OCI-LY7 (cell line): Measurements from ENCODE around the gene C10orf90. TPM values are rescaled to one million over a fixed set of nuclear protein-coding genes. Genes with fewer than 3 reads are reported as not detected.

Experiments used
- BruUV-seq: library from RNA; stranded (reverse); fragments of 400-500 nt; replicated peaks from 2 replicates; lab custom pipeline; 2021; lab: Mats Ljungman, UMichigan
- CTCF ChIA-PET: fragments of 300-600 bp; sonication (Branson Sonifier 250); formaldehyde crosslinking; loops from one replicate; lab custom pipeline; 2022; ENCODE audit warnings: antibody characterized with exemption; ENCODE audit not compliant: unreplicated experiment; lab: Charles Lee
- POLR2A ChIA-PET: fragments of 300-600 bp; sonication (Branson Sonifier 250); formaldehyde crosslinking; loops from one replicate; lab custom pipeline; 2022; ENCODE audit warnings: antibody characterized with exemption; lab: Charles Lee
- DNase-seq: peaks from one replicate; pipeline ENCODE4 v3.0.0-alpha.2; 2015; ENCODE audit warnings: low spot score
- H2AFZ ChIP-seq: fragments of 200-600 bp; sonication (generic), shearing (Covaris generic); 2 replicates; pipeline ENCODE4 v1.6.1; 2014; ENCODE audit warnings: mild to moderate bottlenecking, antibody characterized with exemption, low read length, moderate library complexity
- H3K27ac ChIP-seq: fragments of 200-600 bp; sonication (generic); 2 replicates; pipeline ENCODE4 v1.5.1; 2014; ENCODE audit warnings: mixed run types, low read depth, mild to moderate bottlenecking, moderate library complexity, low read length, inconsistent platforms; ENCODE audit not compliant: poor library complexity, severe bottlenecking
- H3K36me3 ChIP-seq: fragments of 200-600 bp; sonication (generic); 2 replicates; pipeline ENCODE4 v1.6.1; 2014; ENCODE audit warnings: mild to moderate bottlenecking, antibody characterized with exemption, low read length, moderate library complexity, mixed read lengths; ENCODE audit not compliant: insufficient read depth
- H3K4me1 ChIP-seq: fragments of 200-600 bp; sonication (generic); 2 replicates; pipeline ENCODE4 v1.5.1; 2014; ENCODE audit warnings: mild to moderate bottlenecking, low read length; ENCODE audit not compliant: insufficient read depth, poor library complexity, severe bottlenecking
- H3K4me2 ChIP-seq: fragments of 200-600 bp; sonication (generic); 2 replicates; pipeline ENCODE4 v1.6.1; 2014; ENCODE audit warnings: mild to moderate bottlenecking, low read length
- H3K4me3 ChIP-seq: fragments of 200-600 bp; sonication (generic); 2 replicates; pipeline ENCODE4 v1.5.1; 2014; ENCODE audit warnings: mild to moderate bottlenecking, low read depth, low read length; ENCODE audit not compliant: poor library complexity, severe bottlenecking
- H3K79me2 ChIP-seq: fragments of 200-600 bp; sonication (generic); 2 replicates; pipeline ENCODE4 v1.6.1; 2016; ENCODE audit warnings: low read depth, mild to moderate bottlenecking, low read length, moderate library complexity, mixed read lengths; ENCODE audit not compliant: insufficient read depth
- H3K9me2 ChIP-seq: fragments of 200-600 bp; sonication (generic); 2 replicates; pipeline ENCODE4 v1.6.1; 2016; ENCODE audit warnings: mild to moderate bottlenecking, low read length, mixed read lengths; ENCODE audit not compliant: insufficient read depth
- H3K9me3 ChIP-seq: fragments of 200-600 bp; sonication (generic); 2 replicates; pipeline ENCODE4 v1.6.1; 2014; ENCODE audit warnings: mild to moderate bottlenecking, mixed run types, low read length, mixed read lengths
- H4K20me1 ChIP-seq: fragments of 200-600 bp; sonication (generic); 2 replicates; pipeline ENCODE4 v1.6.1; 2014; ENCODE audit warnings: mild to moderate bottlenecking, antibody characterized with exemption, low read length, moderate library complexity, mixed read lengths; ENCODE audit not compliant: insufficient read depth
- CTCF ChIP-seq: fragments of 200-600 bp; sonication (generic); conservative IDR thresholded peaks from 2 replicates; pipeline ENCODE4 v1.5.1; 2014; ENCODE audit warnings: mild to moderate bottlenecking, antibody characterized with exemption, low read length, moderate library complexity, mixed read lengths
- EZH2phosphoT487 ChIP-seq: fragments of 200-600 bp; sonication (generic); IDR thresholded peaks from 2 replicates; pipeline ENCODE4 v1.6.1; 2018; ENCODE audit warnings: low read depth, borderline replicate concordance, mild to moderate bottlenecking, mixed run types, antibody characterized with exemption, low read length, moderate library complexity, mixed read lengths
- intact Hi-C: fragments of 100-400 bp; cut with micrococcal nuclease; formaldehyde crosslinking; loops from one replicate; pipeline ENCODE4 v1.10.0; 2022; ENCODE audit not compliant: unreplicated experiment
- total RNA-seq, 2 experiments: library from RNA; depleted of rRNA in 1 of 2; stranded (reverse); fragments of >200 nt in 1 of 2; shearing (Covaris generic) in 1 of 2; gene quantifications; 2 replicates each; pipeline ENCODE4 v1.2.3, GENCODE V29; 2014 to 2022

C10orf90 gene
- total RNA-seq, 2 experiments from 2014 or later: not detected

DNA sequence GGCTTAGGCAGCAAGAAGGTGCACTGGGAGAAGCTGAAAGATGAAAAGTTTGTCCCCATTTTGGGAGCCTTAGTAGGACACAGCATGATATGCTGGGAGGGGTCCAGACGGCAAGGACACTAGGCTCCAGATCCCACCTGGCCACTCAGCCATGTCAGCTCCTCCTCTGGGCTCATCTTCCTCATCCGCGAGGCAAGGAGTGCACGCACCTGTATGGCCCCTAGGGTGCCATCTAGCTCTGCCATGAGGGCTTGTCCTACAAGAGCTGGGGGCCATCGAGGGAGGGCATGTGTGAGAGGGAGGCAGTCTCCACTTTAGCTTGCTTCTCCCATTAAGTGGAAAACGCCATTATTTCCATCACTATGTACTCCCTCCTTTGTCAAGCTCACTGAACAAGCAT is 146.0 kb downstream of the C10orf90 start:
- Histone ChIP-seq H3K9me2 (no peaks in the 10 kb centered on the region), H3K36me3 (no peaks in the 10 kb centered on the region), H3K79me2 (no peaks in the 10 kb centered on the region), H3K4me1 (no peaks in the 10 kb centered on the region), H3K4me2 (no peak overlapping the region), H4K20me1 (no peaks in the 10 kb centered on the region), H3K27ac (no peak overlapping the region), H2AFZ (no peak overlapping the region), H3K4me3 (no peak overlapping the region), H3K9me3 (no peaks in the 10 kb centered on the region)
- BruUV-seq: no TSS peak
- DNase-seq: no peak
- CTCF ChIA-PET: no interaction called here
- POLR2A ChIA-PET: no interaction called here
- TF ChIP-seq EZH2phosphoT487 (no peak), CTCF (no peak)
- intact Hi-C loops: no loop called here

DNA sequence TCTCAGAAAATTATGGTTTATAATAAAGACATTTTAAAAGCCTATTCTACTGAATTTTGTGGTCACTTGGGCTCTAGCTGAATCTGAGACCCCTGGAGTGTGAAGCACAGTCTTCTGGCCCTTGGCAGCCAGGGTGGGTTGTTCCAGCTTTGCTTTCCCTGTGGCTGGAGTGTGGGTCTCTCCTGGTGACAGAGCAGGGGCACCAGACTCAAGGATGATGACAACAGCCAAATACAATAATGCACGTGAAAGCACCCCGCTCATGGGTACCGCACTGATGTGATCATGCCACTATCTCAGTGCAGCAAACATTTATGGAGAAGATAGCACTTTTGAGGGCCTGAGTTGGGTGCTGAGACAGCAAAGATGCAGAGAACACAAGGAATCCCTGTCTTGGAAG is 147.4 kb downstream of the C10orf90 start:
- H3K4me3 ChIP-seq: no peak overlapping the region
- H2AFZ ChIP-seq: no peak overlapping the region
- POLR2A ChIA-PET: no interaction called here

GRCh38 chr10:126521399-126521798 is 149.1 kb downstream of the C10orf90 start:
- Histone ChIP-seq H3K9me3 (no peaks in the 10 kb centered on the region), H3K36me3 (no peaks in the 10 kb centered on the region), H3K79me2 (no peaks in the 10 kb centered on the region), H3K27ac (no peak overlapping the region), H2AFZ (no peak overlapping the region), H3K9me2 (no peaks in the 10 kb centered on the region), H4K20me1 (no peaks in the 10 kb centered on the region), H3K4me3 (no peak overlapping the region), H3K4me1 (no peaks in the 10 kb centered on the region), H3K4me2 (no peak overlapping the region)
- CTCF ChIA-PET: no interaction called here
- TF ChIP-seq EZH2phosphoT487: no peak
- no peak for TF ChIP-seq CTCF
- no TSS peak for BruUV-seq
- intact Hi-C loops: no loop called here
- DNase-seq: no peak
- POLR2A ChIA-PET: interaction anchor here (0.6 kb wide), 1 partner anchor 14 kb away, joined by 4 read pairs; no protein-coding TSS in a partner anchor

More for the DNA sequence above, 147.4 kb downstream of the C10orf90 start:
- Histone ChIP-seq H4K20me1 (no peaks in the 10 kb centered on the region), H3K9me2 (no peaks in the 10 kb centered on the region), H3K4me1 (no peaks in the 10 kb centered on the region), H3K9me3 (no peaks in the 10 kb centered on the region), H3K27ac (no peak overlapping the region), H3K36me3 (no peaks in the 10 kb centered on the region), H3K4me2 (no peak overlapping the region), H3K79me2 (no peaks in the 10 kb centered on the region)
- BruUV-seq: no TSS peak
- no peak for DNase-seq
- TF ChIP-seq CTCF (no peak), EZH2phosphoT487 (no peak)
- CTCF ChIA-PET: no interaction called here
- intact Hi-C loops: no loop called here
